B cell (primary cell): ENCODE results near the gene TMEM97. TPM values are rescaled to one million over a fixed set of nuclear protein-coding genes. Genes with fewer than 3 reads are reported as not detected.

Source experiments
- ATAC-seq: fragments of 200-7000 bp; cut with Tn5 transposase; one replicate; pipeline ENCODE4 v1.10.0; 2021; ENCODE audit warnings: low read depth, mild to moderate bottlenecking, moderate number of reproducible peaks, moderate library complexity
- CTCF ChIA-PET: fragments of 350-600 bp; sonication (Branson Sonifier 250); formaldehyde crosslinking; loops from one replicate; lab custom pipeline; 2021; ENCODE audit warnings: antibody characterized with exemption, inconsistent platforms; lab: Charles Lee
- POLR2A ChIA-PET: fragments of 350-600 bp; sonication (Branson Sonifier 250); formaldehyde crosslinking; loops from one replicate; lab custom pipeline; 2021; ENCODE audit warnings: antibody characterized with exemption; lab: Charles Lee
- DNase-seq: peaks from one replicate; pipeline ENCODE4 v3.0.0; 2013
- H2AFZ ChIP-seq: 2 replicates; pipeline ENCODE4 v1.6.1; 2012; ENCODE audit warnings: mild to moderate bottlenecking, low read depth, low read length; ENCODE audit not compliant: insufficient read depth, poor library complexity, severe bottlenecking
- H3K27ac ChIP-seq, 2 donors: 1 replicate in 1 of 2; 2 replicates in 1 of 2; pipeline ENCODE4 v1.5.1; 2012 to 2013; ENCODE audit warnings: low read length in 2 of 2, mild to moderate bottlenecking in 2 of 2, moderate library complexity in 1 of 2
- H3K27me3 ChIP-seq, 4 experiments: fragments of 200-600 bp in 1 of 4; sonication (generic) in 1 of 4; replicated peaks in 1 of 4; 1 replicate in 2 of 4; 2 replicates in 2 of 4; pipeline versions ENCODE4 v1.6.1 to v1.7.0; 2013 to 2016; ENCODE audit warnings: low read length in 3 of 4, mild to moderate bottlenecking in 2 of 4, mixed read lengths in 1 of 4, moderate library complexity in 1 of 4; ENCODE audit not compliant: insufficient read depth in 4 of 4, control insufficient read depth in 3 of 4; ENCODE audit errors: control extremely low read depth in 1 of 4
- H3K36me3 ChIP-seq, 2 experiments: replicated peaks in 1 of 2; 1 replicate in 1 of 2; 2 replicates in 1 of 2; pipeline versions ENCODE4 v1.6.1 to v1.7.1; 2013; ENCODE audit warnings: low read length in 1 of 2; ENCODE audit not compliant: insufficient read depth in 2 of 2, control insufficient read depth in 1 of 2; ENCODE audit errors: control extremely low read depth in 1 of 2, extremely low read depth in 1 of 2
- H3K4me1 ChIP-seq, 2 donors: fragments of 200-600 bp in 1 of 2; sonication (generic) in 1 of 2; 1 replicate in 1 of 2; 2 replicates in 1 of 2; pipeline versions ENCODE4 v1.5.1 to v1.6.1; 2013 to 2017; ENCODE audit warnings: low read length in 2 of 2; ENCODE audit not compliant: control insufficient read depth in 2 of 2, insufficient read depth in 2 of 2
- H3K4me2 ChIP-seq: replicated peaks from 2 replicates; pipeline ENCODE3; 2012; ENCODE audit warnings: mild to moderate bottlenecking, low read depth, low read length; ENCODE audit not compliant: poor library complexity, severe bottlenecking
- H3K4me3 ChIP-seq, 5 experiments: fragments of 200-600 bp in 1 of 5; sonication (generic) in 1 of 5; 1 replicate in 3 of 5; 2 replicates in 2 of 5; pipeline versions ENCODE4 v1.5.1 to v1.7.0; 2011 to 2016; ENCODE audit warnings: low read length in 4 of 5, mild to moderate bottlenecking in 4 of 5, low read depth in 2 of 5, control low read depth in 1 of 5, moderate library complexity in 1 of 5; ENCODE audit not compliant: insufficient read depth in 1 of 5; ENCODE audit errors: control extremely low read depth in 1 of 5, extremely low read depth in 1 of 5
- H3K79me2 ChIP-seq: fragments of 200-600 bp; sonication (generic); one replicate; pipeline ENCODE4 v1.6.0; 2016; ENCODE audit warnings: low read length; ENCODE audit not compliant: control insufficient read depth, insufficient read depth
- H3K9ac ChIP-seq: fragments of 200-600 bp; sonication (generic); 2 replicates; pipeline ENCODE4 v1.6.1; 2017; ENCODE audit warnings: mild to moderate bottlenecking, low read length, moderate library complexity
- H3K9me3 ChIP-seq, 3 donors: one replicate each; pipeline versions ENCODE4 v1.6.1 to v1.7.1; 2013; ENCODE audit warnings: low read length in 2 of 3; ENCODE audit not compliant: control insufficient read depth in 2 of 3, insufficient read depth in 1 of 3; ENCODE audit errors: control extremely low read depth in 1 of 3
- H4K20me1 ChIP-seq: 2 replicates; pipeline ENCODE4 v1.6.0; 2012; ENCODE audit warnings: mild to moderate bottlenecking, low read length; ENCODE audit not compliant: insufficient read depth, control insufficient read depth, poor library complexity, severe bottlenecking
- H3K27ac Mint-ChIP-seq: one replicate; pipeline ENCODE4 v1.8.0; 2021; ENCODE audit warnings: mixed read lengths
- H3K27me3 Mint-ChIP-seq: one replicate; pipeline ENCODE4 v1.8.0; 2021; ENCODE audit warnings: mixed read lengths
- H3K4me1 Mint-ChIP-seq: one replicate; pipeline ENCODE4 v1.8.0; 2021; ENCODE audit warnings: mixed read lengths
- H3K4me3 Mint-ChIP-seq: one replicate; pipeline ENCODE4 v1.8.0; 2021; ENCODE audit warnings: mixed read lengths
- H3K9me3 Mint-ChIP-seq: one replicate; pipeline ENCODE4 v1.8.0; 2022; ENCODE audit warnings: mixed read lengths; ENCODE audit not compliant: insufficient read depth
- EZH2 ChIP-seq: IDR thresholded peaks from 2 replicates; pipeline ENCODE4 v1.6.1; 2012; ENCODE audit warnings: borderline replicate concordance, low read depth, mild to moderate bottlenecking, moderate library complexity, low read length; ENCODE audit not compliant: insufficient read depth, poor library complexity, severe bottlenecking
- WGBS: methylation state at CpG from one replicate; pipeline ENCODE4 v1.1.5; 2013; ENCODE audit warnings: missing lambda C conversion rate; ENCODE audit not compliant: insufficient coverage; 5-methylcytosine and 5-hydroxymethylcytosine counted together
- intact Hi-C: fragments of 100-400 bp; cut with micrococcal nuclease; formaldehyde crosslinking; loops from one replicate; pipeline ENCODE4 v1.10.0; 2022
- polyA plus RNA-seq: library from polyadenylated mRNA; depleted of rRNA; stranded (reverse); fragments of >200 nt; gene quantifications from 2 replicates; pipeline ENCODE4 v1.2.3, GENCODE V29; 2012
- total RNA-seq, 2 donors: library from RNA; stranded (reverse); fragments of 120-200 nt in 1 of 2; gene quantifications; 1 replicate in 1 of 2; 2 replicates in 1 of 2; pipeline versions ENCODE4 v1.2.3 to v1.2.4, GENCODE V29; 2013 to 2022
- TF ChIP-seq, protein P1 (sequence below): fragments of 200-600 bp; IDR thresholded peaks from one replicate; pipeline ENCODE4 v1.8.0; 2022; ENCODE audit warnings: antibody characterized with exemption, mild to moderate bottlenecking

TMEM97 gene
- total and polyA plus RNA-seq, 2 donors (not counting 1 experiment from before 2014, with no cell fraction given): 1.6 to 6.4 TPM

DNA sequence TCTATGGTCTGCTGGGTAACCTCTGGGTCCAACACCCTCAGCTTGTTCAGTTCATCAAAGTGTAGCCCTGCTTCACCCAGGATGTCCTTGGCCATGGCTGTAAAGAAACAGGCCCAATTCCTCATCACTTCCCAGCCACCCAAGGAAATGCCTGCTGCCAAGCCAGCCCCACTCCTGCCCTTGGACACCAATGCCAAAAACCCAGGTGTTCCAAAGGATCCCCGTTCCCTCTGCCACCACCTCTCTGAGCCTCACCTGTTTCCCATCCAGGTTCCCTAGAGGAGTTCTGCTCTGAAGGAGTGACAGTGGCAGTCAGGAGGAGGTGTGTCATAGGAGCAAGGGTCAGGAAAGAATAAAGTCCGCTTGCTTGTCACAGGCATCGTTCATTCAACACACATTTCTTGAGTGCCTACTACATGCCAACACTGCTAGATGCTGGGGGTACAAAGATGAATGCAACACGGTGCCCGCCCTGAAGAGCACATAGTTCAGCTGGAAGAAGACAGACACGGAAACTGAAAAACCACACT, 13.0 kb downstream of the TMEM97 start:
- H3K9me3 Mint-ChIP-seq: no peaks in the 10 kb centered on the region
- Histone ChIP-seq H3K9me3 (no peaks in the 10 kb centered on the region), H3K9ac (no peak overlapping the region), H4K20me1 (peaks cover 14% of the 10 kb centered on the region), H3K4me2 (no peak overlapping the region), H3K36me3 (peaks cover 0 to 44% of the 10 kb centered on the region in 2 experiments), H3K4me3 (no peak overlapping the region), H3K27ac (no peak overlapping the region), H3K79me2 (peaks cover 49% of the 10 kb centered on the region), H3K4me1 (peaks cover 19 to 24% of the 10 kb centered on the region in 2 donors), H3K27me3 (no peaks in the 10 kb centered on the region), H2AFZ (no peak overlapping the region)
- no peaks in the 10 kb centered on the region for H3K27me3 Mint-ChIP-seq
- ATAC-seq: no peak
- H3K4me3 Mint-ChIP-seq: no peak overlapping the region
- WGBS: 100% methylated on average over 3 of the region's 6 CpGs
- DNase-seq: no peak
- intact Hi-C loops: no loop called here
- CTCF ChIA-PET: interaction anchor here (1.1 kb wide), 1 partner anchor 85 kb away, joined by 3 read pairs; no protein-coding TSS in a partner anchor
- POLR2A ChIA-PET: no interaction called here
- peaks cover 30% of the 10 kb centered on the region for H3K4me1 Mint-ChIP-seq
- H3K27ac Mint-ChIP-seq: peak overlapping the region; percentile 37
- TF ChIP-seq, protein P1, sequence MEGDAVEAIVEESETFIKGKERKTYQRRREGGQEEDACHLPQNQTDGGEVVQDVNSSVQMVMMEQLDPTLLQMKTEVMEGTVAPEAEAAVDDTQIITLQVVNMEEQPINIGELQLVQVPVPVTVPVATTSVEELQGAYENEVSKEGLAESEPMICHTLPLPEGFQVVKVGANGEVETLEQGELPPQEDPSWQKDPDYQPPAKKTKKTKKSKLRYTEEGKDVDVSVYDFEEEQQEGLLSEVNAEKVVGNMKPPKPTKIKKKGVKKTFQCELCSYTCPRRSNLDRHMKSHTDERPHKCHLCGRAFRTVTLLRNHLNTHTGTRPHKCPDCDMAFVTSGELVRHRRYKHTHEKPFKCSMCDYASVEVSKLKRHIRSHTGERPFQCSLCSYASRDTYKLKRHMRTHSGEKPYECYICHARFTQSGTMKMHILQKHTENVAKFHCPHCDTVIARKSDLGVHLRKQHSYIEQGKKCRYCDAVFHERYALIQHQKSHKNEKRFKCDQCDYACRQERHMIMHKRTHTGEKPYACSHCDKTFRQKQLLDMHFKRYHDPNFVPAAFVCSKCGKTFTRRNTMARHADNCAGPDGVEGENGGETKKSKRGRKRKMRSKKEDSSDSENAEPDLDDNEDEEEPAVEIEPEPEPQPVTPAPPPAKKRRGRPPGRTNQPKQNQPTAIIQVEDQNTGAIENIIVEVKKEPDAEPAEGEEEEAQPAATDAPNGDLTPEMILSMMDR: no peak
- no peak for TF ChIP-seq EZH2

DNA sequence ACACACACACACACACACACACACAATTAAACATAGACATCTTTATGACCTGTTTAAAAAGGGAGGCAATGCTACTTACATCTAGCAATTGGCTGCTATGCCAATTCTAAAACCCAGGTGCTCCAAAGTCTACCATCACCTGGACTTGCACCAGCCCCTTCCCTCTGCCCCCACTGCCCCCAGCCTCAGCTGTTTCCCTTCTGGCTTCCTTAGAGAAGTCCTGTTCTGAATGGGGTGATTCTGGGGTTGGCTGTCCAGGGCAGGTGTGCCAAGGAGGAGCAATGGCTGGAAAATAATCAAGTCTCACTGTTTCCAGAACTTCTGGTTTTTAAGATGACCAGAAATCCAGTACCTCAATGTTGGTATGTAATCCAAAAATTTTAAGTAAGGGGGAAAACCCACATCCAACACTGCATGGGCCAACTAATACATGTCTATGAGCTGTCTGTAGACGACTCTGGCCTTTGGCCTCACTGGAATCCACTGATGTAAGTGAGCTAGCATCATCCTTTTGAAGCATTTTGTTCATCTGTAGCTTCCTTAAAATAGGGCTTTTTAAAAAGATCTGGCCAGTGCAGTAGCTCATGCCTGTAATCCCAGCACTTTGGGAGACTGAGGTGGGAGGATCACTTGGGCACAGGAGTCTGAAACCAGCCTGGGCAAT, 14.2 kb downstream of the TMEM97 start:
- Histone ChIP-seq H3K27ac (no peak overlapping the region), H3K9ac (no peak overlapping the region), H3K4me2 (no peak overlapping the region), H3K4me1 (peaks cover 19 to 24% of the 10 kb centered on the region in 2 donors), H3K4me3 (no peak overlapping the region), H3K36me3 (peaks cover 0 to 33% of the 10 kb centered on the region in 2 experiments), H3K9me3 (no peaks in the 10 kb centered on the region), H3K27me3 (no peaks in the 10 kb centered on the region), H4K20me1 (peaks cover 19% of the 10 kb centered on the region), H2AFZ (no peak overlapping the region), H3K79me2 (peaks cover 61% of the 10 kb centered on the region)
- Mint-ChIP-seq H3K4me1 (peaks cover 33% of the 10 kb centered on the region), H3K27me3 (no peaks in the 10 kb centered on the region), H3K27ac (no peak overlapping the region), H3K9me3 (no peaks in the 10 kb centered on the region), H3K4me3 (peak overlapping the region; percentile 93)
- DNase-seq (no peak), ATAC-seq (no peak)
- intact Hi-C loops: no loop called here
- TF ChIP-seq EZH2: no peak
- TF ChIP-seq, protein P1: no peak
- ChIA-PET CTCF (interaction anchor here (0.6 kb wide), 1 partner anchor 1191 kb away, joined by 5 read pairs; no protein-coding TSS in a partner anchor), POLR2A (no interaction called here)
- 78% methylated on average over 1 of the region's 1 CpG for WGBS
